H1 (cell line): Measurements from ENCODE around the gene SRRM2. TPM values are rescaled to one million over a fixed set of nuclear protein-coding genes. Genes with fewer than 3 reads are reported as not detected.
A peak's percentile ranks its signal among the peaks of the same experiment; 100 is the strongest.

Experiments used
- CTCF ChIA-PET: fragments of 300-600 bp; sonication (Branson Sonifier 250); formaldehyde crosslinking; loops from one replicate; lab custom pipeline; 2021; ENCODE audit not compliant: partially characterized antibody; lab: Charles Lee
- POLR2A ChIA-PET: fragments of 300-600 bp; sonication (Branson Sonifier 250); formaldehyde crosslinking; loops from one replicate; lab custom pipeline; 2021; ENCODE audit warnings: inconsistent platforms; ENCODE audit not compliant: partially characterized antibody; lab: Charles Lee
- DNase-seq, 2 experiments: peaks; one replicate each; pipeline versions ENCODE4 v3.0.0 to v3.0.0-alpha.2; 2010 to 2022; ENCODE audit warnings: low spot score in 2 of 2, low read depth in 1 of 2, mixed read lengths in 1 of 2
- FAIRE-seq: peaks from 2 replicates; lab custom pipeline; 2011; peaks lifted over from hg19 to GRCh38; lab: Jason Lieb, UNC
- H2AFZ ChIP-seq: 2 replicates; pipeline ENCODE4 v1.8.1; 2012; ENCODE audit warnings: low read length, inconsistent platforms
- H2AK5ac ChIP-seq: 2 replicates; pipeline ENCODE4 v1.6.1; 2013; ENCODE audit warnings: low read depth, low read length
- H2BK120ac ChIP-seq: replicated peaks from 2 replicates; pipeline ENCODE3; 2013; ENCODE audit warnings: low read depth, low read length, inconsistent platforms
- H2BK12ac ChIP-seq: 2 replicates; pipeline ENCODE4 v1.6.1; 2013; ENCODE audit warnings: low read depth, low read length
- H2BK15ac ChIP-seq: 2 replicates; pipeline ENCODE4 v1.6.1; 2013; ENCODE audit warnings: low read length
- H2BK20ac ChIP-seq: 2 replicates; pipeline ENCODE4 v1.6.1; 2013; ENCODE audit warnings: low read length
- H2BK5ac ChIP-seq: 2 replicates; pipeline ENCODE4 v1.6.1; 2013; ENCODE audit warnings: low read depth, low read length
- H3K14ac ChIP-seq: 2 replicates; pipeline ENCODE4 v1.6.1; 2013; ENCODE audit warnings: inconsistent platforms; ENCODE audit not compliant: insufficient read length
- H3K18ac ChIP-seq: 2 replicates; pipeline ENCODE4 v1.6.1; 2013; ENCODE audit warnings: low read length; ENCODE audit errors: extremely low read depth
- H3K23ac ChIP-seq: 2 replicates; pipeline ENCODE4 v1.6.1; 2013; ENCODE audit warnings: inconsistent platforms; ENCODE audit not compliant: insufficient read length
- H3K23me2 ChIP-seq: 2 replicates; pipeline ENCODE4 v1.6.1; 2013; ENCODE audit warnings: low read depth, low read length
- H3K27ac ChIP-seq: 2 replicates; pipeline ENCODE4 v1.6.1; 2011; ENCODE audit warnings: low read depth, low read length, inconsistent platforms
- H3K27me3 ChIP-seq, 4 experiments: replicated peaks in 1 of 4; 1 replicate in 1 of 4; 2 replicates in 3 of 4; pipeline versions ENCODE4 v1.6.1 to v1.8.1; 2011 to 2013; ENCODE audit warnings: low read length in 3 of 4, mild to moderate bottlenecking in 3 of 4, inconsistent platforms in 2 of 4, mixed read lengths in 2 of 4, moderate library complexity in 1 of 4; ENCODE audit not compliant: control insufficient read depth in 3 of 4, insufficient read depth in 3 of 4; ENCODE audit errors: extremely low read depth in 1 of 4
- H3K36me3 ChIP-seq, 4 experiments: 2 replicates each; pipeline versions ENCODE4 v1.6.1 to v1.8.1; 2011 to 2013; ENCODE audit warnings: mild to moderate bottlenecking in 4 of 4, low read length in 3 of 4, moderate library complexity in 2 of 4, control low read depth in 1 of 4, inconsistent platforms in 1 of 4; ENCODE audit not compliant: insufficient read depth in 4 of 4, control insufficient read depth in 2 of 4
- H3K4ac ChIP-seq: replicated peaks from 2 replicates; pipeline ENCODE3; 2013; ENCODE audit warnings: low read length, low read depth, mixed read lengths, inconsistent platforms; ENCODE audit not compliant: insufficient read length
- H3K4me1 ChIP-seq, 4 experiments: replicated peaks in 1 of 4; 1 replicate in 1 of 4; 2 replicates in 3 of 4; pipeline versions ENCODE4 v1.6.1 to v1.8.1; 2011 to 2013; ENCODE audit warnings: low read length in 3 of 4, inconsistent platforms in 2 of 4, mixed read lengths in 1 of 4; ENCODE audit not compliant: insufficient read depth in 4 of 4, control insufficient read depth in 3 of 4
- H3K4me2 ChIP-seq, 2 experiments: 2 replicates each; pipeline versions ENCODE4 v1.6.1 to v1.8.1; 2011 to 2013; ENCODE audit warnings: low read depth in 2 of 2, low read length in 2 of 2, control low read depth in 1 of 2, inconsistent platforms in 1 of 2, mild to moderate bottlenecking in 1 of 2; ENCODE audit not compliant: insufficient read depth in 1 of 2
- H3K4me3 ChIP-seq, 4 experiments: fragments of 200-600, 300-600 bp in 1 of 4; sonication (generic), shearing (Covaris generic), sonication (Bioruptor Twin) in 1 of 4; 2 replicates each; pipeline versions ENCODE4 v1.5.1 to v1.8.1; 2011 to 2016; ENCODE audit warnings: low read length in 4 of 4, low read depth in 3 of 4, control low read depth in 2 of 4, inconsistent platforms in 2 of 4, mild to moderate bottlenecking in 2 of 4, mixed read lengths in 1 of 4, moderate library complexity in 1 of 4; ENCODE audit not compliant: insufficient read depth in 2 of 4; ENCODE audit errors: extremely low read depth in 1 of 4
- H3K56ac ChIP-seq: replicated peaks from 2 replicates; pipeline ENCODE3; 2013; ENCODE audit warnings: low read depth, mild to moderate bottlenecking, mixed read lengths, low read length, inconsistent platforms; ENCODE audit not compliant: insufficient read length
- H3K79me1 ChIP-seq: 2 replicates; pipeline ENCODE4 v1.6.1; 2013; ENCODE audit warnings: low read depth, low read length, control low read depth
- H3K79me2 ChIP-seq, 2 experiments: 2 replicates each; pipeline versions ENCODE4 v1.6.1 to v1.8.1; 2012 to 2013; ENCODE audit warnings: low read length in 2 of 2, mild to moderate bottlenecking in 2 of 2, inconsistent platforms in 1 of 2; ENCODE audit not compliant: insufficient read depth in 2 of 2, control insufficient read depth in 1 of 2
- H3K9ac ChIP-seq, 4 experiments: replicated peaks in 1 of 4; 1 replicate in 1 of 4; 2 replicates in 3 of 4; pipeline versions ENCODE4 v1.6.1 to v1.8.1; 2011 to 2013; ENCODE audit warnings: low read depth in 3 of 4, low read length in 3 of 4, control low read depth in 2 of 4, mild to moderate bottlenecking in 2 of 4, moderate library complexity in 2 of 4, inconsistent platforms in 1 of 4; ENCODE audit errors: extremely low read depth in 1 of 4
- H3K9me3 ChIP-seq, 2 experiments: 2 replicates each; pipeline versions ENCODE4 v1.6.1 to v1.8.1; 2012 to 2013; ENCODE audit warnings: mild to moderate bottlenecking in 2 of 2, moderate library complexity in 2 of 2, control low read depth in 1 of 2, inconsistent platforms in 1 of 2, low read depth in 1 of 2, low read length in 1 of 2, mixed read lengths in 1 of 2; ENCODE audit not compliant: insufficient read depth in 2 of 2
- H4K20me1 ChIP-seq, 2 experiments: replicated peaks in 1 of 2; 2 replicates each; pipeline versions ENCODE3 to v1.8.1; 2011 to 2013; ENCODE audit warnings: inconsistent platforms in 2 of 2, low read length in 2 of 2, mild to moderate bottlenecking in 1 of 2; ENCODE audit not compliant: insufficient read depth in 2 of 2, control insufficient read depth in 1 of 2
- H4K5ac ChIP-seq: 2 replicates; pipeline ENCODE4 v1.6.1; 2013; ENCODE audit warnings: low read length, low read depth, mixed read lengths, inconsistent platforms; ENCODE audit not compliant: insufficient read length
- H4K8ac ChIP-seq: 2 replicates; pipeline ENCODE4 v1.8.0; 2013; ENCODE audit warnings: mild to moderate bottlenecking, moderate library complexity, low read length, inconsistent platforms; ENCODE audit not compliant: insufficient read depth; ENCODE audit errors: extremely low read depth
- H4K91ac ChIP-seq: replicated peaks from 2 replicates; pipeline ENCODE3; 2013; ENCODE audit warnings: low read length, mixed read lengths, inconsistent platforms; ENCODE audit not compliant: insufficient read length
- CHD2 ChIP-seq: IDR thresholded peaks from 2 replicates; pipeline ENCODE4 v1.6.1; 2012; ENCODE audit warnings: low read length, improper control_type of control experiment
- HDAC6 ChIP-seq: IDR thresholded peaks from one replicate; pipeline ENCODE4 v1.7.1; 2012; ENCODE audit warnings: low read depth, mild to moderate bottlenecking, inconsistent platforms, low read length, moderate library complexity
- KDM1A ChIP-seq: fragments of 200-600, 300-600 bp; sonication (generic); IDR thresholded peaks from 2 replicates; pipeline ENCODE4 v1.7.1; 2016; ENCODE audit warnings: mild to moderate bottlenecking, low read length, borderline replicate concordance
- SRF ChIP-seq: IDR thresholded peaks from 2 replicates; pipeline ENCODE4 v1.6.1; 2011; ENCODE audit warnings: mild to moderate bottlenecking, low read depth, low read length, moderate library complexity
- WGBS, 2 experiments: shearing (Covaris generic) in 1 of 2; methylation state at CpG; one replicate each; pipeline versions ENCODE4 v1.1.6 to v1.1.7; 2013 to 2015; ENCODE audit warnings: low lambda C conversion rate in 2 of 2, mixed read lengths in 2 of 2, inconsistent platforms in 1 of 2, low coverage in 1 of 2, missing lambda C conversion rate in 1 of 2; ENCODE audit not compliant: insufficient replicate concordance in 2 of 2, insufficient coverage in 1 of 2, insufficient read length in 1 of 2; ENCODE audit errors: extremely low coverage in 1 of 2, missing lambda C conversion rate in 1 of 2; 5-methylcytosine and 5-hydroxymethylcytosine counted together
- polyA plus RNA-seq, 7 experiments: library from polyadenylated mRNA; depleted of rRNA in 3 of 7; stranded (reverse) in 5 of 7; unstranded in 2 of 7; fragments of >200 nt in 5 of 7; fragments of 200-250 nt in 2 of 7; gene quantifications; 1 replicate in 5 of 7; 2 replicates in 1 of 7; 4 replicates in 1 of 7; pipeline versions ENCODE4 v1.2.1 to v1.2.3, GENCODE V29; 2011 to 2013; ENCODE audit warnings: missing spikeins in 2 of 7, mixed read lengths in 2 of 7
- total RNA-seq: library from RNA; stranded (reverse); fragmentation: NEBNext Ultra II Directional; extraction: Animal tissue kit (Norgen Biotek cat#: 25700); gene quantifications from 2 replicates; pipeline ENCODE4 v1.2.1, GENCODE V29; 2021

SRRM2 gene
- total and polyA plus RNA-seq, 2 of the 8 experiments (the other 6 are each of a cell fraction or from before 2014, with no cell fraction given), result 300 to 579 TPM

DNA sequence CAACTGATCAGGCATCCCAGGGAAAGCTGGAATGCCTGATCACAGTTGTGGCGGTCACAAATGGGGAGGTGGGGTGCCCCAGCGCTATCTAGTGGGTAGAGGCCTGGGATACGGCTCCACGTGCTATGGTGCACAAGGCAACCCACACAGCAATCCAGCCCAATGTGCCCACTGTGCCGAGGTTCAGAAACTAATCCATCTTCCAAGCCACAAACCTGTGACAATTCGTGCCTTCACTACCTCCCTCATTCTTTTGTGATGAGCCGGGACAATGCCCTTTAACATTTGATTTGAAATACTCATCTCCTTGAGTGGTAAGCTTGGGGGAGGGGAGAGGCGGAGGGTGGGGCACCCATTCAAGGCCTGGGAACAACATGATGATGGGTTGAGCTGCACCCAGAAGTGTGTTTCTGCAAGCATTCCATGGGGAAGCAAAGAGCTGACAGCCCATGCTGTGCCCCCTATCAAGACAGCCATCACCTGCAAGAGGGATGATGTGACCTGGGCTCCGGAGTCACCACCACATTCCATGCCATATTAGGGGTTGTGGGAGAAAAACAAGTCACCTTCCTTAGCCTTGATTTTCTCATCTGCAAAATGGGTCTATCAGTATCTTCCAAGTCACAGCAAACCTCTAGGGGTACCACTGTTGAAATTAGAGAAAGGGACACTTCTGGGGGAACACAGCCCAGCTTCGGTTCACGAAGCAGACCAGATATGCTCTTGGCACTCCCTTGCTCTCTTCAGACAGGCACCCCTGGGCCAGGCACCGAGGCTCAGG lies 20.9 kb downstream of the SRRM2 start:
- no peak overlapping the region for H3K27ac ChIP-seq

More for the DNA sequence above, 20.9 kb downstream of the SRRM2 start:
- H2AK5ac ChIP-seq, result no peak overlapping the region
- H2BK12ac ChIP-seq, result no peak overlapping the region
- H2BK5ac ChIP-seq, result no peak overlapping the region
- peaks cover 10% of the 10 kb centered on the region; the same call in 1 of the 2 replicates for H3K23me2 ChIP-seq
- FAIRE-seq, result no peak
- H3K4ac ChIP-seq, result no peak overlapping the region
- peaks cover 0 to 3% (median 2%) of the 10 kb centered on the region in 4 experiments; a peak in 6 of 7 replicates for H3K4me1 ChIP-seq
- no peak overlapping the region for H3K18ac ChIP-seq
- ChIA-PET POLR2A (interaction anchor here (0.6 to 9.5 kb wide), 10 partner anchors 10 to 714 kb away, joined by 3 to 180 read pairs (median 6); partner anchors contain the start of genes PRSS21 and SRRM2), CTCF (interaction anchor here (0.9 to 1.9 kb wide), 5 partner anchors 15 to 154 kb away, joined by 3 to 5 read pairs (median 3); no protein-coding TSS in a partner anchor)
- H3K36me3 ChIP-seq, result peaks cover 32 to 66% (median 44%) of the 10 kb centered on the region in 4 experiments
- H3K14ac ChIP-seq, result no peak overlapping the region
- no peaks in the 10 kb centered on the region for H3K9me3 ChIP-seq
- no peaks in the 10 kb centered on the region for H3K27me3 ChIP-seq
- H3K79me1 ChIP-seq, result peaks cover 10% of the 10 kb centered on the region; the same call in 1 of the 2 replicates
- no peak overlapping the region for H3K4me2 ChIP-seq
- H4K91ac ChIP-seq, result no peak overlapping the region
- H4K5ac ChIP-seq, result no peak overlapping the region
- no peak overlapping the region for H2BK120ac ChIP-seq
- WGBS, 2 experiments, result 80% methylated on average over 12 of the region's 12 CpGs; no CpG with 5 or more reads in 1 of the 2 experiments
- H3K4me3 ChIP-seq, result no peak overlapping the region
- peaks cover 24 to 35% of the 10 kb centered on the region in 2 experiments for H4K20me1 ChIP-seq
- TF ChIP-seq SRF (peak; percentile 61; the same call in 1 of the 2 replicates), HDAC6 (no peak), CHD2 (no peak), KDM1A (peak; percentile 56; the same call in 1 of the 2 replicates)
- peaks cover 12 to 37% of the 10 kb centered on the region in 2 experiments for H3K79me2 ChIP-seq
- no peak overlapping the region for H4K8ac ChIP-seq
- no peak overlapping the region for H2BK20ac ChIP-seq
- no peak overlapping the region for H3K56ac ChIP-seq
- no peak overlapping the region for H3K23ac ChIP-seq
- H3K9ac ChIP-seq, result no peak overlapping the region
- H2BK15ac ChIP-seq, result no peak overlapping the region
- DNase-seq, result no peak
- H2AFZ ChIP-seq, result no peak overlapping the region
